ENCODE results near the gene PAGR1.

DNA sequence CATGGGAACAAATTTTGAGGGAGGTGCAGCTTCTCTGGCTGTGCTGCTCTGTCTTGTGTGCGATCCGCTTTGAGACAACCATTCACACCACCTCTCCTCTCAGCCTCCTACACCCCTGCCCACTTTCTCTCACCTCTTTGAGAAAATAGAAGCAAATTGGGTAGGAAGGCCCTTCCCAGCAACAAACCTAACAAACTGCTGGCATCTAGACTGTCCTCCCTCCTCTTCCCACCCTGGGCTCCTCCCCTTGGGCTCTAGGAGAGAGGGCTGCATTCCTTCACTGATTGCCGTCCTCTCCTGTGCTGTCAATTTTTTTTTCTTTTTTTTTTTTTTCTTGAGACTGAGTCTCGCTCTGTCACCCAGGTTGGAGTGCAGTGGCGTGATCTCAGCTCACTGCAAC is 33.6 kb downstream of the PAGR1 start:
- TF ChIP-seq SUZ12 (IDR thresholded peaks at IDR 0.05; ENCODE audit: extremely low read depth, insufficient read depth, insufficient read length) (no peak), YY1 (IDR thresholded peaks at IDR 0.05; ENCODE audit: insufficient read depth, insufficient read length) (no peak), ZNF274 (IDR thresholded peaks at IDR 0.05; ENCODE audit: low read depth, low read length) (no peak)

All from NT2/D1 (cell line).